ENCODE results near the gene ZFP36L1.
"Not testable (repeated sequence)": the region's sequence is repeated elsewhere in the genome, so short reads cannot be mapped to it uniquely, and the experiment has no call there.

ZFP36L1 gene

GRCh38 chr14:68784226-68784910, 8.5 kb downstream of the ZFP36L1 start:
- ATAC-seq: peak; percentile 2
- DNase-seq: peak; percentile 53

GRCh38 chr14:68783408-68784225, 9.2 kb downstream of the ZFP36L1 start:
- DNase-seq (no peak), ATAC-seq (no peak)

DNA sequence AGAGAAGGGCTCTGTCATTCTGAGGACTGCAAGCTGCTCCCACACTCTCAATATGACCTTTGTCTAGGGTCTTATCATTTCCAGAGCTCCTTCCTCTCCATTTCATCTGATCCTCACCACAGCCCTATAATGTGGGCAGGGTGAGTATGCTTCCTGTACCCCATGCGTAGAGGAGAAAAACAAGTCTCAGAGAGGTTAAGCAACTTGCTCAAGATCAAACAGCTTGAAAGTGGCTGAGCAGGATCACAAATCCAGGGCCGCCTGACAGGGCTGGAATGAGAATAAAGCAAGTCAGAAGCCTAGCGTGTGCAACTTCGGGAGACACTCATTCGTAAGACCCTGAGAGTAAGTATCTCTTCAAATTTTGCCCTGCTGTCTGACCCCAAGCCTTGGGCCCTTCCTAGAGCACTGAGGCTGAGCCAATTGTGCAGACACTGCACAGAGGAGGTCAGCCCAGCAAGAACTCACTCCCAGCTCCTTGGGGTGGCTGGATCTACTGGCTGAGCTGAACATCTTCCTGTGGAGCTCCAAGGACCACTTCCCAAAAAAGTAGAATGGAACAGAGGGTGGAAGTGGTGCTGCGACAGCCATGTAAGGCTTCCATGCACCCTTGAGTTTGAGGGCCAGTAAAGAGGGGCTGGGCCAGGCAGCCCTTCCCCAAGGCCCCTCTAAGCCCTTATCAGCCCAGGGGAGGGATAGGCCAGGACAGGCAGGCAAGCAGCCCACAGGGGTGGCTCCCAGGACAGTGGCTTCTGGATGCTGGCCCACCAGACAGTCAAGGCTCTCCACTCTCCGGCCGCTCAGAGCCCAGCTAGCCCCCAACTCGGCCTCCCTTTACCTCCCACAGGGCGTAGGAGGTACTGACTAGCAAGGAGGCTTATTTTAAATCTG, 10.5 kb downstream of the ZFP36L1 start:
- DNase-seq (peak; percentile 53), ATAC-seq (peak; percentile 70)

DNA sequence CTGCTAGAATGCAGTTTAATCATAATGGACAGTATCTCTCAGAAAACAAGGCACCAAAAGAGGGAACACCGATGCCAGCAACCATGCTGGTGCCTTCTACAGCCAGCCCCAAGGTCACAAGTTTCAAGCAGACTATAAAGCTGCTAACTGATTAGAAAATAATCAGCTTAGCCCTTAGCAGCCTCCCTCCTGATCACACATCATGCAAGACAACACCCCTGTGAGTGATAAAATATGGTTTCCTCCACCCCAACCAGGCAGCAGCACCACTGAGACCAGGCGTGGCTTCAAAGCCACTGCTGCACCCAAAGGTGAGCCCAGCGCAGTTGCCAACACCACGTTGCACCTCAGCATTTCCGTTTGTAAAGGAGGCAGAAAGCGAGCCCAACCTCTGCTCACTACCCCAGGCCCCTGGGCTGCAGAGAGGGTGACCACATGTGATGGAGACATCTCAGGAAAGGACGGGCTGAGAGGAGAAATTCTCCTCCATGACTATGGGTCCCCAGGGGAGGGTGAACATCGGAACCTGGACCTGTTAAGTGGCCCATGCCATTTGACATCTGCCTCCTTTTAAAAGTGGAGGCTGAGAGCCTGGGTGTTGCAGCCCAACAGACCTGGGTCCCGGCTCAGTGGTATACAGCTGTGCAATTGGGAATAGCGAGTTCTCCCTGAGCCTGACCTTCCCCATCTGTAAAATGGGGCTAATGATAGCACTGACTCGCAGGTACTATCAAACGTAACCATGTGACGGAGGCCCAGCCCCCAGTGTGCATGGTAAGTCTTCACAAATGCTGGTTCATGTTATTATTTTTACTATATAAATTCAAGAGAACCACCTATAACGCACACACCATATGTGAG, 11.5 kb downstream of the ZFP36L1 start:
- peak; percentile 65 for DNase-seq
- ATAC-seq: peak; percentile 21

GRCh38 chr14:68780358-68781160, 12.3 kb downstream of the ZFP36L1 start:
- DNase-seq (peak; percentile 38), ATAC-seq (no peak)

GRCh38 chr14:68779761-68780323, 13.0 kb downstream of the ZFP36L1 start:
- ATAC-seq (peak; percentile 59), DNase-seq (peak; percentile 52)

- no peak for ATAC-seq
- no peak for DNase-seq
Measured at GRCh38 chr14:68777644-68778043, 15.2 kb downstream of the ZFP36L1 start.

GRCh38 chr14:68775614-68776126, 17.2 kb downstream of the ZFP36L1 start:
- no peak for ATAC-seq
- DNase-seq: no peak

DNA sequence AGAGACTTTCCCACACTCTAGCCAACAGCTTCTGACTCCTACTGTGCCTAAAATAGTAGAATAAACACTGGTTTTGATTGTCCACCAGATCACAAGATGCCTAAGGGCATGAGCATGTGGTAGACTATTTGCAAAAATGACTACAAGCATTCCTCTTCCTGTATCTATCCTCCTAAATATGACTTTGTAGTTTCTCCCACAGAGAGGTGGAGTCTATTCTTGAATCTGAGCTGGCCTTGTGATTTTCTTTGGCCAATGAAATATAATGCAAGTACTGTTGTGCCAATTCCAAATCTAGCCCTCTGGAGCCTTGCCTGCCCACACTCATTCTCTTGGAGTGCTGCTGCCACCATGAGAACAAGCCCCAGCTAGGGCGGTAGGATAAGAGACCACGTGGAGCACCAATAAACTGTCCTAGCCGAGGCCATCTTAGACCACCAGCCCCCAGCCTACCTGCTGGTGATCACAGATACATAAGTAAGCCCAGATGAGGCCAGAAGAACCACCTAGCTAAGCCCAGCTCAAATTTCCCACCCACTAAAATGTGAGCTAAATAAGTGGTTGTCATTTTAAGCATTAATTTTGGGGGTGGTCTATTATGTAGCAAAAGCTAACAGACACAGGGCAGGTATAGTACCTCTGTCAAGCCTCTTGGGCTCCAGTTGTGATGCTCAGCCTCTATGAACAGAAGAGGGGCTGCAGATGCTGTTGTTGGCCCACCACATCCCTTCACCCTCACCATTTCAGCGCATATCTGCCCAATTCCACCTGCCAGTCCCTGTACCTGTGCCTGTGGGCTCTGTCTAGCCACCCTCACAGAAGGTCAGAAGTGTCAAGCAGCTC, 17.9 kb downstream of the ZFP36L1 start:
- no peak for ATAC-seq
- DNase-seq: no peak

GRCh38 chr14:68772761-68773381, 20.0 kb downstream of the ZFP36L1 start:
- ATAC-seq (no peak), DNase-seq (no peak)

DNA sequence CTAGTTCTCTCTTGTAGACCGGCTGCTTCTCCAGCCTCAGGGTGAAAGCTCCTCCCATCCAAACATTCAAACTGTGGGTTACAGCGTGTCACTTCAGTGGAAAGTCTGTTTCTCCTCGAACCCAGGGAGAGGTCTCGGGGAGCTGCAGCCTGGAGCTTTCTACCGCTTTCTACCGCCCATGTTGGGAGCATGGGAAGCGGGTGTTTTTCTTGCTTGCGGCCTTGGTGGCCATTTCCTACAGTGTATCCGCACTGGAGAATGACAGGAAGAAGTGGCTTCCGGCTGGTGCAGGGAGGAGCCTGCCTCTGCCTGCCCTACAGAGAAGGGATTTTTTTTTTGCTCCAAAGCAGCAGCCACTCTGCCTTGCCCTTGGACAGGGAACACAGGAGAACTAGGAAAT, 21.2 kb downstream of the ZFP36L1 start:
- ATAC-seq: no peak
- no peak for DNase-seq

- DNase-seq: no peak
Measured at GRCh38 chr14:68770553-68771286, 22.1 kb downstream of the ZFP36L1 start.

GRCh38 chr14:68770051-68770450, 22.8 kb downstream of the ZFP36L1 start:
- DNase-seq (no peak), ATAC-seq (no peak)

More at GRCh38 chr14:68770553-68771286, 22.1 kb downstream of the ZFP36L1 start:
- no peak for ATAC-seq

DNA sequence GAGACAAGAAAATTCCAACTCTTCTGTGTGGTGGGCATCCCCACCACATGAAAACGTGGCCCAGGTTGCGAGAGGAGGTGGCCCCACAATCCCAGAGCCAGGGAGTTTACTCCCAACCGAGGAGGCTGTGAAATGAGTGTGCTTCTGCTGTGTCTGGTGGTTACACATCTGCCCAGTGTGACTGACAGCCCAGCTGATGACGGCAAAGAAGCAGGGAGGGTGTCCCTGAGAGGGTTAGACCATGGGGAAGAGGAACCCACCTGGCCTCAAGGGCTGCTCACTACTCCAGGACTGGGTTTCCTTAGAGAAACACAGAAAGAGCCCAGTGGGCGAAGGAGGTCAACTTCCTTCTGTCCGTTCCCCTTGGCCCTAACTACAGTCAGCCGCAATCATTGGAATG, 24.6 kb downstream of the ZFP36L1 start:
- DNase-seq (no peak), ATAC-seq (no peak)

DNA sequence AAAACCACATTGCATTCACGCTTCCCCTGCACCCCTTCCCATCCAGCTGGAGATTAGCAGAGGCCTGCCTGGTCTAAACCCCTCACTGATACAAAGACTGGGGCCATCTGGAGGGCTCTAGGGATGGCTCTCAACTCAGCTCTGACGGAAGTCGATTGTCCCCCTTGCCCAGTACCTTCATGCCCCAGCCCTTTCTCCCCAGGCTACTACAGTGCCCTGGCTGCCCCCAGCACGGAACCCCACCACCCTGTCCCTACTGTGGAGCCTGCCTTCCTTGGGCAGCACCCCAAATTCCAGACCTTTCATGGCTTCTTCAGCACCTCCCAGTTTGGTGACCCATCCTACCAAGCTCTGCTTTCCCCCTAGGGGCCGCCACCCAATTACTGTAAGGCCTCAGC, 25.6 kb downstream of the ZFP36L1 start:
- no peak for DNase-seq
- ATAC-seq: no peak

DNA sequence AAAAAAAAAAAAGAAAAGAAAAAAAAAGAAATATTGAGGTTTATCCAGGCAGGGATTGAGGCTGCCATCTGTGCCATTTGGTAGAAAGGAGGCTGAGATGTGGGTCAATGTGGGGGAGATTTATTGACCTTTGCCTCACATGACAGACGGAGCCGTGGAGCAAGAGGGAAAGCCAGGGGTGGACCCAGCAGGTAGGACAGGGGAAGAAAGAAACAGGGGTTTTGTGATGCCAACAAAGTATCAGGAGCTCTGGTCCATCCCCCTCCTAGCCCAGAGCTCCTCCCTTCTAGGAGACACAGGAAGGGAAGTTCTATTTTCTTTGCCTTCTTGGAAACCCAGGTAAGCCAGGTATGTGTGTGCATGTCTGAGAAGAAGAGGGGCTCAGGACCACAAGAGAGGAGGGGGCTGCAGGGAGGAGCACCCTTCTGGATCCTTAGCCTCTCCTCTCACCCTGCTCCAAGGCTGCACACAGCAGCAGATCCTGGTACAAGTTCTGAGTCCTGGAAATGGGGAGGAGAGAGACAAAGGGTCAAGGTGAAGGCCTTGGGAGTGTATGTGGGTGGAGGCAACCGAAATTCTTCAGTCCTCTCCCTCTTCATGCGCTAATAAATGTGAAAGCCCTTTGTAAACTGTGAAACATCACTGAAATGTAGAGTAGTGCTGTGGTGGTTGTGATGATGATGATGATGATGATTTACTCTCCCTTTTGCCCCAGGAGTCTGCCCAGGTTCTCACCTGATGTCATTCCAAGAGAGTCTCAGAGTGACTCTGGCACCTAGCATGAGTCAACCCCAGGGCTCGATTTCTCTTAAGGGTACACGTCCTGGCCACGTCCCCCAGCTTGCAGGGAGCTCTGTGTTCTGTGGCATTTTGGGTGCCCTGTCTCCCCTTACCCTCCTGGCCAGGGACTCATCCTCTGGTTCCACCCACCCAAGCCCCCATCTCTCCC, 26.3 kb downstream of the ZFP36L1 start:
- ATAC-seq (peak; percentile 66), DNase-seq (no peak)

DNA sequence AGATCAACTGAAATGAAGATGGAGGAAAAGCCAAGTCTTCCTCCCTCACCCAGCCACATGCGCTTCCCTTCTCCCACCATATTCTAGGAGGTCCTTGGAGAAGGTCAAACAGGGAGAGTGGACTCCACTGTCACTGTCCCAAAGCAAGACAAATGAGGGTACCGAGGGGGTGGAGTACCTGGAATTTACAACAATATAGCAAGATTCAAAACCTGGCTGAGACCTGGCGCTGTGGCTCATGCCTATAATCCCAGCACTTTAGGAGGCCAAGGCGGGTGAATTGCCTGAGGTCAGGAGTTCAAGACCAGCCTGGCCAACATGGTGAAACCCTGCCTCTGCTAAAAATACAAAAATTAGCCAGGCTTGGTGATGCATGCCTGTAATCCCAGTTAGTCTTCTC, 29.0 kb downstream of the ZFP36L1 start:
- not testable (repeated sequence) for DNase-seq, ATAC-seq
